HepG2 (cell line): ENCODE results near the gene RHOC. TPM values are rescaled to one million over a fixed set of nuclear protein-coding genes. Genes with fewer than 3 reads are reported as not detected.

ENCODE experiments used
- ATAC-seq: fragments of 200-7000 bp; cut with Tn5 transposase; 3 replicates; pipeline ENCODE4 v1.9.1; 2020; ENCODE audit warnings: mild to moderate bottlenecking, moderate library complexity
- BruUV-seq: library from RNA; stranded (reverse); fragments of 400-500 nt; replicated peaks from 2 replicates; lab custom pipeline; 2021; lab: Mats Ljungman, UMichigan
- CTCF ChIA-PET: fragments of 300-600 bp; formaldehyde crosslinking; extraction: SDS; loops from one replicate; lab custom pipeline; 2021; ENCODE audit warnings: low total read pairs, inconsistent platforms, low intra/inter-chr PET ratio; lab: Yijun Ruan, JAX
- POLR2A ChIA-PET: fragments of 350-600 bp; sonication (Branson Sonifier 250); formaldehyde crosslinking; loops from one replicate; lab custom pipeline; 2020; ENCODE audit warnings: antibody characterized with exemption, inconsistent platforms; lab: Yijun Ruan, JAX
- DNase-seq: peaks from one replicate; pipeline ENCODE4 v3.0.0-alpha.2; 2015; ENCODE audit warnings: low spot score
- FAIRE-seq: peaks from 3 replicates; lab custom pipeline; 2011; peaks lifted over from hg19 to GRCh38; lab: Jason Lieb, UNC
- H2AFZ ChIP-seq: one replicate; pipeline ENCODE4 v1.6.1; 2011; ENCODE audit warnings: low read length, inconsistent platforms
- H3K27ac ChIP-seq: fragments of 300-600 bp; 3 replicates; pipeline ENCODE4 v1.8.0; 2011; ENCODE audit warnings: mixed run types, mild to moderate bottlenecking, mixed read lengths, low read length, inconsistent platforms; ENCODE audit not compliant: insufficient read depth; ENCODE audit errors: extremely low read length
- H3K27me3 ChIP-seq, 2 experiments: fragments of 200-600 bp in 1 of 2; 2 replicates in 1 of 2; 3 replicates in 1 of 2; pipeline versions ENCODE4 v1.6.0 to v1.8.0; 2011; ENCODE audit warnings: low read length in 2 of 2, mild to moderate bottlenecking in 2 of 2, moderate library complexity in 2 of 2, inconsistent platforms in 1 of 2; ENCODE audit not compliant: insufficient read depth in 2 of 2, control insufficient read depth in 1 of 2
- H3K36me3 ChIP-seq, 2 experiments: fragments of 200-600 bp in 1 of 2; replicated peaks in 1 of 2; 2 replicates in 1 of 2; 3 replicates in 1 of 2; pipeline versions ENCODE4 v1.5.1 to v1.8.0; 2011; ENCODE audit warnings: low read length in 2 of 2, inconsistent platforms in 1 of 2; ENCODE audit not compliant: insufficient read depth in 2 of 2, control insufficient read depth in 1 of 2
- H3K4me1 ChIP-seq: 2 replicates; pipeline ENCODE4 v1.5.1; 2012; ENCODE audit warnings: low read length, inconsistent platforms; ENCODE audit not compliant: insufficient read depth
- H3K4me2 ChIP-seq: 2 replicates; pipeline ENCODE4 v1.6.0; 2011; ENCODE audit warnings: low read depth, low read length, inconsistent platforms
- H3K4me3 ChIP-seq, 3 experiments: fragments of 200-600 bp in 1 of 3; sonication (generic), shearing (Covaris generic) in 1 of 3; replicated peaks in 1 of 3; 2 replicates each; pipeline ENCODE4 v1.5.1; 2011 to 2016; ENCODE audit warnings: low read length in 3 of 3, inconsistent platforms in 2 of 3, low read depth in 2 of 3, mild to moderate bottlenecking in 2 of 3, control low read depth in 1 of 3, mixed read lengths in 1 of 3; ENCODE audit not compliant: insufficient read depth in 1 of 3
- H3K79me2 ChIP-seq: one replicate; pipeline ENCODE4 v1.6.1; 2011; ENCODE audit warnings: low read length, inconsistent platforms; ENCODE audit not compliant: insufficient read depth
- H3K9ac ChIP-seq: 2 replicates; pipeline ENCODE4 v1.6.0; 2011; ENCODE audit warnings: mild to moderate bottlenecking, low read depth, low read length, inconsistent platforms; ENCODE audit not compliant: insufficient read depth
- H3K9me3 ChIP-seq: 2 replicates; pipeline ENCODE4 v1.5.1; 2012; ENCODE audit warnings: mild to moderate bottlenecking, low read length
- H4K20me1 ChIP-seq: 2 replicates; pipeline ENCODE4 v1.6.0; 2011; ENCODE audit warnings: inconsistent platforms, mild to moderate bottlenecking, low read length, moderate library complexity; ENCODE audit not compliant: insufficient read depth
- CREM ChIP-seq, 2 experiments: sonication (generic) in 1 of 2; formaldehyde crosslinking in 1 of 2; IDR thresholded peaks; 2 replicates each; pipeline versions ENCODE4 v1.4.0 to v1.6.1; 2016 to 2020; ENCODE audit warnings: antibody characterized with exemption in 1 of 2, mild to moderate bottlenecking in 1 of 2, missing genetic modification reagents in 1 of 2
- GLI4 ChIP-seq: sonication (generic); formaldehyde crosslinking; IDR thresholded peaks from 2 replicates; pipeline ENCODE4 v1.5.1; 2020; ENCODE audit warnings: missing genetic modification reagents, mild to moderate bottlenecking, moderate library complexity, borderline replicate concordance
- HNF1A ChIP-seq, 2 experiments: sonication (generic) in 1 of 2; formaldehyde crosslinking in 1 of 2; IDR thresholded peaks; 2 replicates each; pipeline versions ENCODE4 v1.4.0 to v1.6.1; 2016 to 2020; ENCODE audit warnings: borderline replicate concordance in 1 of 2, low read depth in 1 of 2, mild to moderate bottlenecking in 1 of 2, missing genetic modification reagents in 1 of 2
- IRF2 ChIP-seq: IDR thresholded peaks from 2 replicates; pipeline ENCODE4 v1.6.1; 2018; ENCODE audit warnings: missing genetic modification reagents, missing compliant biosample characterization
- KDM5A ChIP-seq: fragments of 200-600 bp; sonication (generic); IDR thresholded peaks from 2 replicates; pipeline ENCODE4 v1.7.0; 2018; ENCODE audit warnings: antibody characterized with exemption, mild to moderate bottlenecking, low read length, borderline replicate concordance
- KLF9 ChIP-seq: IDR thresholded peaks from 2 replicates; pipeline ENCODE4 v1.6.1; 2016; ENCODE audit warnings: low read depth
- NR3C1 ChIP-seq: sonication (generic); formaldehyde crosslinking; IDR thresholded peaks from 2 replicates; pipeline ENCODE4 v1.4.0; 2020; ENCODE audit warnings: missing genetic modification reagents
- PHB2 ChIP-seq: fragments of 450-650 bp; IDR thresholded peaks from 2 replicates; pipeline ENCODE4 v1.6.1; 2018; ENCODE audit not compliant: partially characterized antibody
- PRDM15 ChIP-seq: sonication (generic); formaldehyde crosslinking; IDR thresholded peaks from 2 replicates; pipeline ENCODE4 v1.4.0; 2020; ENCODE audit warnings: missing genetic modification reagents
- ZNF781 ChIP-seq: sonication (generic); formaldehyde crosslinking; IDR thresholded peaks from 2 replicates; pipeline ENCODE4 v1.5.1; 2020; ENCODE audit warnings: borderline replicate concordance, mild to moderate bottlenecking, missing genetic modification reagents; ENCODE audit errors: not compliant biosample characterization
- WGBS: methylation state at CpG from one replicate; pipeline ENCODE4 v1.1.6; 2017; ENCODE audit warnings: low lambda C conversion rate; 5-methylcytosine and 5-hydroxymethylcytosine counted together
- in situ Hi-C: cut with HindIII; loops from 2 replicates; pipeline ENCODE4 v1.10.0; 2017; ENCODE audit warnings: low pct_unique_long_range_greater_than_20kb; ENCODE audit not compliant: extremely low pct_ligation_motif_present
- intact Hi-C: fragments of 100-400 bp; cut with micrococcal nuclease; formaldehyde crosslinking; loops from one replicate; pipeline ENCODE4 v1.10.0; 2022; ENCODE audit not compliant: unreplicated experiment
- polyA plus RNA-seq, 8 experiments: library from polyadenylated mRNA; depleted of rRNA in 3 of 8; stranded (reverse) in 7 of 8; unstranded in 1 of 8; fragments of >200 nt; fragmentation: Illumina TruSeq in 4 of 8; extraction: Trizol in 4 of 8; gene quantifications; 2 replicates each; pipeline versions ENCODE4 v1.2.1 to v1.2.3, GENCODE V29; 2011 to 2016; ENCODE audit warnings: low read depth in 4 of 8, missing spikeins in 1 of 8, mixed read lengths in 1 of 8; ENCODE audit not compliant: insufficient read depth in 1 of 8
- total RNA-seq, 5 experiments: library from RNA; depleted of rRNA; stranded (reverse); fragments of >200 nt; fragmentation: Illumina TruSeq; extraction: Trizol; gene quantifications; 2 replicates each; pipeline ENCODE4 v1.2.3, GENCODE V29; 2016; ENCODE audit warnings: low read depth in 1 of 5

RHOC gene
- total and polyA plus RNA-seq, 2 of the 13 experiments (the other 11 are each of a cell fraction or from before 2014, with no cell fraction given) = 64.3 to 182 TPM

DNA sequence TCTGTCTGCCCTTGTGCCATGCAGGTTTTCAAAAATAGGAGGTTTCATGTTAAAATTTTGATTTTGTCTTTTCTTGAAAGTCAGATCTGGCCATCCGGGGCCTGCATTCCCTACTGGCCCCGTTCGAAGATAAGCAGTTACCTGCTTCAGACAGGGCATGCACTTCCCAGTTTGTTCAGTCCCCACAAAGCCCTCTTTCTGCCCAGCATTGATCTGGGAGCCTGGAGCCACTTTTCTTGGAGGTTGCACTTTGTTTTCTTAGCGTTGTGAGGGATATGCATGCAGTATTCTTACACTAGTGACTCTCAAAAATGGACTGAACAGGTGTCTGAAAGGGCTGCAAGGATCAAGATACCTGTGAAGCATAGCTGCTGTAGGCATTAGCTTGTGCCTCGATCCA, 21.0 kb downstream of the RHOC start:
- H3K27me3 ChIP-seq = no peaks in the 10 kb centered on the region
- BruUV-seq = no TSS peak
- H3K79me2 ChIP-seq = peaks cover 21% of the 10 kb centered on the region
- H3K4me3 ChIP-seq = no peak overlapping the region
- H3K9me3 ChIP-seq = no peaks in the 10 kb centered on the region
- ChIA-PET POLR2A (no interaction called here), CTCF (no interaction called here)
- no peak overlapping the region for H3K27ac ChIP-seq
- H3K9ac ChIP-seq = no peak overlapping the region
- H3K4me2 ChIP-seq = no peak overlapping the region
- TF ChIP-seq HNF1A (IDR thresholded peaks at IDR 0.05; ENCODE audit: low read depth) (no peak), HNF1A (CRISPR knock-in tag; IDR thresholded peaks at IDR 0.05; ENCODE audit: borderline replicate concordance) (no peak), IRF2 (CRISPR knock-in tag) (no peak), CREM (IDR thresholded peaks at IDR 0.05) (no peak), CREM (CRISPR knock-in tag; IDR thresholded peaks at IDR 0.05) (no peak), PRDM15 (CRISPR knock-in tag) (no peak), GLI4 (no peak), ZNF781 (CRISPR knock-in tag) (no peak), KLF9 (CRISPR knock-in tag) (no peak), KDM5A (no peak), NR3C1 (CRISPR knock-in tag) (no peak), PHB2 (no peak)
- in situ Hi-C loops (no loop called here), intact Hi-C loops (no loop called here)
- peaks cover 7 to 13% of the 10 kb centered on the region in 2 experiments for H3K36me3 ChIP-seq
- H2AFZ ChIP-seq = no peak overlapping the region
- ATAC-seq (no peak), FAIRE-seq (no peak), DNase-seq (no peak)
- H4K20me1 ChIP-seq = no peaks in the 10 kb centered on the region
- H3K4me1 ChIP-seq = no peaks in the 10 kb centered on the region
- 94% methylated on average over 5 of the region's 5 CpGs for WGBS
